Measurements from ENCODE around the gene EFNA4.
A peak's percentile ranks its signal among the peaks of the same experiment; 100 is the strongest.

GRCh38 chr1:155078469-155079209 lies 15.1 kb downstream of the EFNA4 start, which contains the start of gene EFNA3:
- TF ChIP-seq EZH2phosphoT487 (IDR thresholded peaks at IDR 0.05; ENCODE audit: borderline replicate concordance, low read length): peak; percentile 71; the same call in 1 of the 2 replicates
- TF ChIP-seq, protein P1, sequence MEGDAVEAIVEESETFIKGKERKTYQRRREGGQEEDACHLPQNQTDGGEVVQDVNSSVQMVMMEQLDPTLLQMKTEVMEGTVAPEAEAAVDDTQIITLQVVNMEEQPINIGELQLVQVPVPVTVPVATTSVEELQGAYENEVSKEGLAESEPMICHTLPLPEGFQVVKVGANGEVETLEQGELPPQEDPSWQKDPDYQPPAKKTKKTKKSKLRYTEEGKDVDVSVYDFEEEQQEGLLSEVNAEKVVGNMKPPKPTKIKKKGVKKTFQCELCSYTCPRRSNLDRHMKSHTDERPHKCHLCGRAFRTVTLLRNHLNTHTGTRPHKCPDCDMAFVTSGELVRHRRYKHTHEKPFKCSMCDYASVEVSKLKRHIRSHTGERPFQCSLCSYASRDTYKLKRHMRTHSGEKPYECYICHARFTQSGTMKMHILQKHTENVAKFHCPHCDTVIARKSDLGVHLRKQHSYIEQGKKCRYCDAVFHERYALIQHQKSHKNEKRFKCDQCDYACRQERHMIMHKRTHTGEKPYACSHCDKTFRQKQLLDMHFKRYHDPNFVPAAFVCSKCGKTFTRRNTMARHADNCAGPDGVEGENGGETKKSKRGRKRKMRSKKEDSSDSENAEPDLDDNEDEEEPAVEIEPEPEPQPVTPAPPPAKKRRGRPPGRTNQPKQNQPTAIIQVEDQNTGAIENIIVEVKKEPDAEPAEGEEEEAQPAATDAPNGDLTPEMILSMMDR (IDR thresholded peaks at IDR 0.05; ENCODE audit: low read depth, low read length, poor library complexity, severe bottlenecking): peak; percentile 14
